ENCODE data around the gene SLC34A3. TPM values are rescaled to one million over a fixed set of nuclear protein-coding genes. Genes with fewer than 3 reads are reported as not detected.
"Not testable (repeated sequence)": the region's sequence is repeated elsewhere in the genome, so short reads cannot be mapped to it uniquely, and the experiment has no call there.

The SLC34A3 gene
- total RNA-seq, 2 experiments from 2014 or later: not detected

DNA sequence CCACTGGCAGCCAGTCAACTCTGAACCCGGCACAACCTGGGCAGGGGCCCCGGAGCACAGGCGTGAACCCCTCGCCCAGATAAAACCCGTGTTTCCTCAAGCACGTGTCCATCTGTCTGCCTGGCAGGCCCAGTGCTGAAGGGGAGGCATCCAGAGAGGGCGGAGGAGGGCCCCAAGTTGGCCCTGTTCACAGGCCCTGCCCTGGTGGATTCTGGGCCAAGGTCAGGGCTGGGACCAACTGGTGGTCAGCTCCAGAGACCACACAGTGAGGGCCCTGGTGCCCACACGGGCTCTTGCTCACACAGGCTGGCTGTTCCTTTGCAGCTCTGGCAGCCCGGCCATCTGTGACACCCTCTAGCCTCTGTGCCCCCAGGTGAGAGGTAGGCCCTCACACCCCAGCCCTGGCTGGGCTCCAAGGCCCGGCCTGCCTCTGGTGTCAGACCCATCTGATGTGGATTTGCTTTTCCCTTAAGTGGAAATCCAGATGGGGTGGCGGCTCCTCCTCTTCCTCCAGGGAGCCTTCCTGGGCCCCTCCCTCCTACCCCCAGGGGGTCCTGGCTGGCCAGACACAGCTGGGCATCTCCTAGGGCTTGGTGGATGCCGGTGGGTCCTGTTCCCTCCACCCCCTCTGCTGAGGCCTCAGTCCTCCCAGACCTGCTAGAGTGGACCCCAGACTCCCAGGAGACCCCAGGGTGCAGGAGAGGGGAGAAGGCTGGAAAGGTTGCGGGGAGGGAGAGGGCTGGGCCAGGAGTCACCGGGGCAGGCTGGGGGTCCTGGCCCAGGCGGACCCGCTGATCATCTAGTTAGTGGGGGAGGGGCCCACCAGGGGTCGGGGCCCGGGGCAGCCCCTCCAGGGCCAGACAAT is 19.9 kb downstream of the SLC34A3 start:
- Mint-ChIP-seq H3K4me1 (peaks cover 4% of the 10 kb centered on the region), H3K36me3 (no peaks in the 10 kb centered on the region), H3K27ac (no peak overlapping the region), H3K9me3 (ENCODE audit: low read depth) (no peaks in the 10 kb centered on the region), H3K27me3 (no peaks in the 10 kb centered on the region), H3K4me3 (no peak overlapping the region)
- DNase-seq (no peak), ATAC-seq (no peak)
- CTCF ChIA-PET: interaction anchor here (1.2 kb wide), 1 partner anchor 12 kb away, joined by 5 read pairs; no protein-coding TSS in a partner anchor

DNA sequence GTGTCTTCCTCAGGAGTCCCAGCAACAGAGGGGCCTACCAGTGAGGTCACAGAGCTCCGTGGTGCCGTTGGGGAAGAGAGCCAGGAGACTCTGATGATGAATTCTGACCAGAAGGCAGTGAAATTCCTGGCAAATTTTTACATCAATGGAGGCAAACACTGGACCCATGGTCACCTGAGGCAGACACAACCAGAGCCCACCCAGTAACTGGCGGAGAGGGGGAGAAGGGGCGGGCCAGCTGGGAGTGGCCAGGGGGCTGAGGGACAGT is 20.4 kb downstream of the SLC34A3 start, which contains the start of gene STPG3:
STPG3 (plus strand) TSS at position 93 of the 268 bp plus-strand sequence; CDS start at position 94, 1 bp downstream.
- DNase-seq (no peak), ATAC-seq (no peak)
- Mint-ChIP-seq H3K27ac (no peak within 1 kb of the TSS), H3K9me3 (ENCODE audit: low read depth) (no peaks in the 10 kb centered on the region), H3K4me1 (peaks cover 7% of the 10 kb centered on the region), H3K27me3 (no peaks in the 10 kb centered on the region), H3K4me3 (no peak within 1 kb of the TSS), H3K36me3 (no peaks in the 10 kb centered on the region)
- CTCF ChIA-PET: interaction anchor here (1.2 kb wide), 1 partner anchor 13 kb away, joined by 5 read pairs; no protein-coding TSS in a partner anchor

DNA sequence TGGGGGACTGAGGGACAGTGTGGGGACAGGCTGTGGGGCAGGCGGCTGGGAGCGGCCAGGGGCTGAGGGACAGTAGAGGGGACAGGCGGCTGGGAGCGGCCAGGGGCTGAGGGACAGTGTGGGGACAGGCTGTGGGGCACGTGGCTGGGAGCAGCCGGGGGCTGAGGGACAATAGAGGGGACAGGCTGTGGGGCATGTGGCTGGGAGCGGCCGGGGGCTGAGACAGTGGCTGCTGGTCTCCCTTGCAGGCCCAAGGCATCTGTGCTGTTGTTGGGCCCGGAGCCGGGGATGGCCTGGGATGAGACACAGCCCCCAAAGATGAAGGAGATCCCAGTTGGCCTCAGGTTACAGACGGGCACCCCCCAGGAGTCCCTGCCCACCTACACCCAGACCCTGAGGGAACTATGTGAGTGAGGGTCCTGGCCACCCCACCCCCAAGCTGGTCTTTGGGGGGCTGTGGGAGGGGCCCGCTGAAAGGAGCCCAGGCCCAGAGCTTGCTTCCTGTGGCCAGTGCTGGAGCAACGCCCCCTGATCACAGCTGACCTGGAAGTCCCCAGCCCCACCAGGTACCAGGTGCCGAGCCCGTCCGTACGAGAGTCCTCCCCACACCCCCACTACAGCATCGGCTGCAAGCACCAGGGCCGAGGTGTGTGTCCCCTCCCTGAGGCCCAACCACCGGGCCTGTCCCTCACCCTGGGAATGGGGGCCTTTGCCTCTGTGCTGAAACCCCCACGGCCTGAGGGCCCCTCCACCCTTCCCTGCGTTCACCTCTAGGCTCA is 21.0 kb downstream of the SLC34A3 start:
- no peak for DNase-seq
- H3K27ac Mint-ChIP-seq: no peak overlapping the region
- H3K36me3 Mint-ChIP-seq: peaks cover 3% of the 10 kb centered on the region
- CTCF ChIA-PET: interaction anchor here (1.2 to 5.4 kb wide), 3 partner anchors 10 to 15 kb away, joined by 5 to 46 read pairs (median 5); partner anchors contain the start of gene TUBB4B
- H3K9me3 Mint-ChIP-seq (ENCODE audit: low read depth): no peaks in the 10 kb centered on the region
- peaks cover 12% of the 10 kb centered on the region for H3K4me1 Mint-ChIP-seq
- no peak for ATAC-seq
- no peaks in the 10 kb centered on the region for H3K27me3 Mint-ChIP-seq
- no peak overlapping the region for H3K4me3 Mint-ChIP-seq

DNA sequence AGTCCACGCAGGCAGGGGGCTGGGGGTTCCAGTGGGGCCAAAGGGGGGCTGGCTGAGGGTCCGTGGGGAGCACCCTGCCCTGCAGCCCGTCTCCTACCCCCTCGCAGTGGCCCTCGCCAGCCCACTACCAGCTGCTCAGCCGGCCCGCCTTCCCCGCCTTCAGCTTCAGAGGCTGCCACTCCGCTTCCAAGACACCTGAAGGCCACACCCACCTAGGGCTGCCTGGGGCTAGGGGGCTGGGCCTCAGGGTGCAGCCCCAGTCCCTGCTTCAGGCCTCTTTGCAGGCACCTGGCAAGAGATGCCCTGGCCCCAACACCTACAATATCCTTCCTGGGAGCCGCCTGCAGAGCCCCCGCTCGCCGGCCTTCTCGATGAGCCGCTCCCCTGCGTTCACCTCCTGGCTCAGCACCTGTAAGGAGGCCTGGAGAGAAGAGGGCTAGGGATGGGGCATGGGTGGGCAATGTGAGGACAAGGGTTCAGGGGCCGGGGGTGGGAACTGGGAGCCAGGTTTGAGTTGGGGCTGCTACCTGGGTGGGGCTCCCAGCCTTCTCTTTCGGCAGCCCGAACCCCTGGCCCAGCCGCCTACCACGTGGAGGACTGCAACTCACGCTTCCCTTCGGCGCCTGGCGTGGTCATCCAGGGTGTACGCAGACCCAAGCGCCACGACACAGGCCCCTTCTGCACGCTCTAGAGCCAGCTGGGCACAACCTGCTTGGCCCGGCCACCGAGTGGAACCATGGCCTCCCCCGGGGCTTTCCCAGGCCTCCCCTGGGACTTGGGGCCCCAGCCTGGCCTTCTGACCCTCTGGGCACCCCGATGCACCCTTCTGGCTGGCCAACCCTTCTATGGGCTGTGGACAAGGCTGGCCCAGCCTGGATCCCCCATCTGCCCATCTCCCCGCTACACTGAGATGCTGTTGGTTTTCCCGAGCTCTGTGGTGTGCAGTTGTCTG is 22.1 kb downstream of the SLC34A3 start:
- no peaks in the 10 kb centered on the region for H3K27me3 Mint-ChIP-seq
- no peak overlapping the region for H3K27ac Mint-ChIP-seq
- peaks cover 7% of the 10 kb centered on the region for H3K36me3 Mint-ChIP-seq
- ATAC-seq: no peak
- H3K9me3 Mint-ChIP-seq (ENCODE audit: low read depth): no peaks in the 10 kb centered on the region
- CTCF ChIA-PET: interaction anchor here (1.3 to 5.4 kb wide), 4 partner anchors 11 to 49 kb away, joined by 3 to 46 read pairs (median 14); partner anchors contain the start of genes NRARP and TUBB4B
- H3K4me3 Mint-ChIP-seq: no peak overlapping the region
- no peak for DNase-seq
- H3K4me1 Mint-ChIP-seq: peaks cover 17% of the 10 kb centered on the region

GRCh38 chr9:137253717-137254623 is 23.3 kb downstream of the SLC34A3 start:
- H3K9me3 Mint-ChIP-seq (ENCODE audit: low read depth): no peaks in the 10 kb centered on the region

DNA sequence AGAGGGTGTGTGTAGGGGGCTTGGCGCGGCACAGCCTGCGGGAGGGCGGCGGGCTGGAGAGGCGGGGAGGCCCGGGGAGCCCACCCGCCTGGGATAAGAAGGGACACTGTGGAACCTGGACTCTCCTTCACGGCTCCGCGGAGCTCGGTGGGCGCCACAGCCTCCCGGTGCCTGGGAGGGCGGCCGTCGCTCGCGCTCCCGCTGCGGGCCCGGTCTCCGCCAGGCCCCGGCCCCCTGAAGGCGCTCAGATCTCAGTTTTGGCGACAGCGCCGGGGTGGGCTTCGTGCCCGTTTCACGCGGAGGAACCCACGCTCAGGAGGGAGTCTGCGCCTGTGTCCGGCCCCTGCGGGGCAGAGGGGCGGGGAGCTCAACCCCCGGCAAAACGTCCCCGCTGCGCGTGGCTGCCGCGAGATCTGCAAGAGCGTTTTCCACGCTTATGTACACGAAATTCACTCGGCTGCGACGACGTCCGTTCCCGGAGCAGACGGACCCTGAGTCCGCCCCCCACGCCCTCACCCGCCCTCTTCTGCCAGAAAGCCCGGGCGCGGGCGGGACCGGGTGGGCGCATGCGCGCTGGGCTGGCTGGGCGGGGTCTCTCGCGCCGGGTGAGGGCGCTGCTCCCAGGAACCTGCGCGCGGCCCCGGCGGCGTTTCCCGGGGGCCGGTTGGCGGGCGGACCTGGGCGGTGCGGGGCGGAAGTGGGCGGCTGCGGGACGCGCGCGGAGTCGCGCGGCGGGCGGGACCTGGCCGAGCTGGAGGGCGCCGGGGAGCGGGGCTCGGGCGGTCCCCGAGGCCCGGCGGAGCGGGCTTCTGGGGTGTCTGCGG is 24.1 kb downstream of the SLC34A3 start, which contains the start of gene NELFB:
NELFB (plus strand) TSS at position 704 of the 824 bp plus-strand sequence.
- CTCF ChIA-PET: interaction anchor here (1.0 to 5.4 kb wide), 11 partner anchors 9 to 413 kb away, joined by 3 to 46 read pairs (median 4); partner anchors contain the start of genes AJM1, ANAPC2, CYSRT1 and EXD3

More at GRCh38 chr9:137253717-137254623, 23.3 kb downstream of the SLC34A3 start:
- CTCF ChIA-PET: interaction anchor here (1.0 to 5.4 kb wide), 10 partner anchors 8 to 412 kb away, joined by 3 to 46 read pairs (median 4); partner anchors contain the start of genes AJM1, ANAPC2, CYSRT1 and EXD3
- H3K36me3 Mint-ChIP-seq: peaks cover 8% of the 10 kb centered on the region
- H3K4me3 Mint-ChIP-seq: peak overlapping the region; percentile 91
- peak overlapping the region; percentile 73 for H3K27ac Mint-ChIP-seq
- no peak for ATAC-seq
- peaks cover 17% of the 10 kb centered on the region for H3K4me1 Mint-ChIP-seq
- no peak for DNase-seq
- no peaks in the 10 kb centered on the region for H3K27me3 Mint-ChIP-seq

DNA sequence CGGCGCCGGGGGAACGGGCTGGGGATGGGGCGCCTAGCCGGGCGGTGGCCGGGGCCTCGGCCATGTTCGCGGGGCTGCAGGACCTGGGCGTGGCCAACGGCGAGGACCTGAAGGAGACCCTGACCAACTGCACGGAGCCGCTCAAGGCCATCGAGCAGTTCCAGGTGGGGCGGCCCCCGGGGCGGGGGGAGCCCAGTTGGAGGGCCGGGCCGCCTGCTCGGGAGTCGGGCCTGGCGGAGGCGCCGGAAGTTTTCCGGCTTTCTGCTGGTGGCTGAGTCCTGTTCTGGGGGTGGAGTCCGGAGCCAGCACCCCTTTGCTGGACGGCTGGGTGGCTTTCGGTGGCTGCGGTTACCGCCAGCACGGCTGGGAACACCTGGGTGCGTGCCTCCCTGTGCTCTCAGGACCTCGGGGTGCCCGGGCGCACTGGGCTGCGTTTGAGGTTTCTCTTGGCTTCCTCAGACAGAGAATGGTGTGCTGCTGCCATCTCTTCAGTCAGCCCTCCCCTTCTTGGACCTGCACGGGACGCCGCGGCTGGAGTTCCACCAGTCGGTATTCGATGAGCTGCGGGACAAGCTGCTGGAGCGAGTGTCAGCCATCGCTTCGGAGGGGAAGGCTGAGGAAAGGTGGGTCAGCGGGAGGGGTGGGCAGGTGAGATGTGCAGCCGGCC is 24.9 kb downstream of the SLC34A3 start:
- Mint-ChIP-seq H3K9me3 (ENCODE audit: low read depth) (no peaks in the 10 kb centered on the region), H3K27me3 (no peaks in the 10 kb centered on the region), H3K4me3 (peak overlapping the region; percentile 91), H3K4me1 (peaks cover 17% of the 10 kb centered on the region), H3K27ac (peak overlapping the region; percentile 87), H3K36me3 (peaks cover 12% of the 10 kb centered on the region)
- no peak for ATAC-seq
- CTCF ChIA-PET: interaction anchor here (1.1 to 5.4 kb wide), 9 partner anchors 8 to 187 kb away, joined by 3 to 46 read pairs (median 5); partner anchors contain the start of genes ANAPC2, CYSRT1, EXD3 and SSNA1
- DNase-seq: peak; percentile 66

More for the DNA sequence above, 24.1 kb downstream of the SLC34A3 start, which contains the start of gene NELFB:
- DNase-seq: peak; percentile 96
- no peaks in the 10 kb centered on the region for H3K27me3 Mint-ChIP-seq
- peak within 1 kb of the TSS; percentile 87 for H3K27ac Mint-ChIP-seq
- peaks cover 12% of the 10 kb centered on the region for H3K36me3 Mint-ChIP-seq
- peaks cover 17% of the 10 kb centered on the region for H3K4me1 Mint-ChIP-seq
- H3K9me3 Mint-ChIP-seq (ENCODE audit: low read depth): no peaks in the 10 kb centered on the region
- H3K4me3 Mint-ChIP-seq: peak within 1 kb of the TSS; percentile 91
- peak; percentile 86 for ATAC-seq

GRCh38 chr9:137256362-137256761 is 25.7 kb downstream of the SLC34A3 start:
- H3K4me1 Mint-ChIP-seq: peaks cover 17% of the 10 kb centered on the region
- no peak for ATAC-seq
- peak overlapping the region; percentile 36 for H3K27ac Mint-ChIP-seq
- CTCF ChIA-PET: interaction anchor here (1.2 to 5.4 kb wide), 6 partner anchors 14 to 166 kb away, joined by 3 to 46 read pairs (median 4); partner anchors contain the start of genes EXD3 and TUBB4B
- H3K36me3 Mint-ChIP-seq: peaks cover 12% of the 10 kb centered on the region
- peak overlapping the region; percentile 91 for H3K4me3 Mint-ChIP-seq
- no peaks in the 10 kb centered on the region for H3K9me3 Mint-ChIP-seq (ENCODE audit: low read depth)
- no peaks in the 10 kb centered on the region for H3K27me3 Mint-ChIP-seq
- DNase-seq: no peak

DNA sequence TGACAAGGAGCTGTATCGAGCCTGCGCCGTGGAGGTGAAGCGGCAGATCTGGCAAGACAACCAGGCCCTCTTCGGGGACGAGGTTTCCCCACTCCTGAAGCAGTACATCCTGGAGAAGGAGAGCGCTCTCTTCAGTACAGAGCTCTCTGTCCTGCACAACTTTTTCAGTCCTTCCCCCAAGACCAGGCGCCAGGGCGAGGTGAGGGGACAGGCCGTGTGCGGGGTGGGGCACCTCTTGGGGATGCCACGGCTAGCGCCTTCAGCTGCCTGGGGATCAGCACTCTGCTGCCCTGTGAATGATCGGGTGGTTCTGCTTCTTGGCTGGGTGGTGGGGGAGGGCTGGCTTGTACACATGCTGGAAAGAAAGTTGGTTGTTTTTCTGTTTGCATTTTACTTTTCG is 26.2 kb downstream of the SLC34A3 start:
- DNase-seq (no peak), ATAC-seq (no peak)
- Mint-ChIP-seq H3K9me3 (ENCODE audit: low read depth) (no peaks in the 10 kb centered on the region), H3K36me3 (peaks cover 15% of the 10 kb centered on the region), H3K27me3 (no peaks in the 10 kb centered on the region), H3K27ac (no peak overlapping the region), H3K4me3 (peak overlapping the region; percentile 91), H3K4me1 (peaks cover 17% of the 10 kb centered on the region)
- CTCF ChIA-PET: interaction anchor here (1.2 to 5.4 kb wide), 6 partner anchors 15 to 166 kb away, joined by 3 to 46 read pairs (median 4); partner anchors contain the start of genes EXD3 and TUBB4B

DNA sequence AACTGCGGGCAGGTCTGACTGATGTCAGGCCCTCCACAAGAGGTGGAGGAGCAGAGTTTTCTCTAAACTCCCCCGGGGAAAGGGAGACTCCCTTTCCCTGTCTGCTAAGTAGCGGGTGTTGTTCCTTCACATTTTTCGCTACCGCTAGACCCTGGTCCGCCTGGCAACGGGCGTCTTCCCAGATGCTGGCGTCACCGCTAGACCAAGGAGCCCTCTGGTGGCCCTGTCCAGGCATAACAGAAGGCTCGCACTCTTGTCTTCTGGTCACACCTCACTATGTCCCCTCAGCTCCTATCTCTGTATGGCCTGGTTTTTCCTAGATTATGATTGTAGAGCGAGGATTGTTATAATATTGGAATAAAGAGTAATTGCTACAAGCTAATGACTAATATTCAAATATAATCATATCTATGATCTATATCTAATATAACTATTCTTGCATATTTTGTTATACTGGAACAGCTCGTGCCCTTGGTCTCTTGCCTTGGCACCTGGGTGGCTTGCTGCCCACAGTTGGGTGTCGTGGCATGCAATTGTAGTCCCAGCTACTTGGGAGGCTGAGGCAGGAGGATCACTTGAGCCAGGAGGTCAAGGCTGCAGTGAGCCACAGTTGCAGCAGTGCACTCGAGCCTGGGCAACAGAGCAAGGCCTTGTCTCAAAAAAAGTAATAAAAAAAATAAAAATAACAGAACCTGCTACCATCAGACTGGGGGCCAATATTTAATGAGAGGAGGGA is 31.6 kb downstream of the SLC34A3 start:
- H3K27ac Mint-ChIP-seq; H3K4me3 Mint-ChIP-seq; H3K27me3 Mint-ChIP-seq; H3K4me1 Mint-ChIP-seq; DNase-seq; H3K9me3 Mint-ChIP-seq (ENCODE audit: low read depth); ATAC-seq: not testable (repeated sequence)
- peaks cover 16% of the 10 kb centered on the region for H3K36me3 Mint-ChIP-seq
- CTCF ChIA-PET: interaction anchor here (1.2 to 2.3 kb wide), 2 partner anchors 22 to 26 kb away, joined by 5 to 8 read pairs; partner anchors contain the start of gene TUBB4B
